Brain microvascular endothelial cell (primary cell): ENCODE measurements around the gene SEPTIN5.

ENCODE experiments used
- DNase-seq: peaks from one replicate; pipeline ENCODE4 v3.0.0-alpha.2; 2020
- H3K27ac ChIP-seq: fragments of 250-450 bp; sonication (Bioruptor Pico); 2 replicates; pipeline ENCODE4 v1.5.1; 2020; ENCODE audit warnings: mild to moderate bottlenecking, moderate library complexity
- H3K27me3 ChIP-seq: fragments of 250-450 bp; sonication (Bioruptor Pico); replicated peaks from 2 replicates; pipeline ENCODE4 v1.5.1; 2020; ENCODE audit warnings: mild to moderate bottlenecking
- H3K36me3 ChIP-seq: fragments of 250-450 bp; sonication (Bioruptor Pico); replicated peaks from 2 replicates; pipeline ENCODE4 v1.5.1; 2020; ENCODE audit warnings: mild to moderate bottlenecking
- H3K4me3 ChIP-seq: 2 replicates; pipeline ENCODE4 v1.5.1; 2011; ENCODE audit warnings: low read depth, mild to moderate bottlenecking, control low read depth, low read length, moderate library complexity
- CTCF ChIP-seq: IDR thresholded peaks from 2 replicates; pipeline ENCODE4 v1.5.1; 2011; ENCODE audit warnings: low read depth, mild to moderate bottlenecking, moderate library complexity, low read length, control low read depth, inconsistent platforms; ENCODE audit errors: missing control alignments
- in situ Hi-C: cut with HindIII; loops from 2 replicates; pipeline ENCODE4 v1.10.0; 2017; ENCODE audit warnings: low sequenced_read_pairs, low pct_ligation_motif_present

Gene SEPTIN5

GRCh38 chr22:19717181-19717580, 2.9 kb downstream of the SEPTIN5 start:
- no peaks in the 10 kb centered on the region for H3K27me3 ChIP-seq
- H3K36me3 ChIP-seq: peaks cover 11% of the 10 kb centered on the region
- no peak for DNase-seq
- no peak for TF ChIP-seq CTCF
- no peak overlapping the region for H3K27ac ChIP-seq
- in situ Hi-C loops: no loop called here
- H3K4me3 ChIP-seq: no peak overlapping the region

- Histone ChIP-seq H3K27me3 (no peaks in the 10 kb centered on the region), H3K4me3 (peak overlapping the region; percentile 55), H3K36me3 (peaks cover 18% of the 10 kb centered on the region), H3K27ac (no peak overlapping the region)
- in situ Hi-C loops: no loop called here
- TF ChIP-seq CTCF: peak; percentile 70
- DNase-seq: peak; percentile 43
These were observed 3.6 kb downstream of the SEPTIN5 start for GRCh38 chr22:19717691-19718455.

DNA sequence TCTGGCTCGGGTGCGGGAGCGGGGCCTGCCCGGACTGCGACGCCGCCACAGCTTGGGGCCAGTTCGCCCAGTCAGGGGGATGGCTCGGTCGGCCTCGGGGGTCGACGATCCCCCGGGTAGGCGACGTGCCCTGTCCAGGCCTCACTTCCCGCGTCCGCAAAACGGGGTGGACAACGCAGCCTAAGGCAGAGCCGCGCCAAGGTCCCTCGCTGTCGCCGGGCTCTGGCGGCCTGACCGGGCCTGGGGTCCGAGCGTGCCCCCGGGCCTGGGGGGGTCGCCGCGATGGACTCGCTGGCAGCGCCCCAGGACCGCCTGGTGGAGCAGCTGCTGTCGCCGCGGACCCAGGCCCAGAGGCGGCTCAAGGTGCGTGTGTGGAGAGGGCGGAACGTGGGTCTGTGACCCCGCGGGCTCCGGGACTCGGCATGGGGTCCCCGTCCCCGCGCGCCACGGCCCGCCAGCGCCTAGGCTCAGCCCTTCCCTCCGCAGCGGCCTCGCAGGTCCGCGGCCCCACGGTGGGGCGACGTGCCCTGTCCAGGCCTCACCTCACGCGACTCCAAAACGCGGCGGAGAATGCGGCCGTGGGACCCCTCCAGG, 4.2 kb downstream of the SEPTIN5 start:
- Histone ChIP-seq H3K27ac (no peak overlapping the region), H3K36me3 (peaks cover 18% of the 10 kb centered on the region), H3K4me3 (peak overlapping the region; percentile 55), H3K27me3 (no peaks in the 10 kb centered on the region)
- no peak for DNase-seq
- in situ Hi-C loops: no loop called here
- TF ChIP-seq CTCF: no peak

GRCh38 chr22:19719050-19719482, 4.8 kb downstream of the SEPTIN5 start:
- TF ChIP-seq CTCF: no peak
- DNase-seq: no peak
- Histone ChIP-seq H3K27ac (no peak overlapping the region), H3K4me3 (peak overlapping the region; percentile 55), H3K27me3 (no peaks in the 10 kb centered on the region), H3K36me3 (peaks cover 18% of the 10 kb centered on the region)
- in situ Hi-C loops: no loop called here

DNA sequence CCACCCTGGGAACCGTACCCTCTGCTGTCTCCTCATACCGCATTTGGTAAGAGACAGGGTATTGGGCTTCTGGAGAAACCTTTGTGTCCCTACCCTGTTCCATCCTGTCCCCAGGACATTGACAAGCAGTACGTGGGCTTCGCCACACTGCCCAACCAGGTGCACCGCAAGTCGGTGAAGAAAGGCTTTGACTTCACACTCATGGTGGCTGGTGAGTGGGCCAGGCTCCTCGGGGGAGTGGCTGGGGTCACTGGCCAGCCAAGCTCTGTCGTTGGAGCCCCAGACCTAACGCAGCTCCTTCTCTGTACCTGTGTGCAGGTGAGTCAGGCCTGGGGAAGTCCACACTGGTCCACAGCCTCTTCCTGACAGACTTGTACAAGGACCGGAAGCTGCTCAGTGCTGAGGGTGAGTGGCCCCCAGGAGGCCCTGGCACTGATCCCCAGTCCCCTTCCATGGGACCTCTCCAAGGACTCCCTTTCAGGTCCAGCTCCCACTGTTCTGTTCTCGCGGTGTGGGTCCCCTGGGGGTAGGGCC, 5.3 kb downstream of the SEPTIN5 start:
- in situ Hi-C loops: no loop called here
- Histone ChIP-seq H3K36me3 (peaks cover 18% of the 10 kb centered on the region), H3K27ac (no peak overlapping the region), H3K4me3 (no peak overlapping the region), H3K27me3 (no peaks in the 10 kb centered on the region)
- DNase-seq: no peak
- no peak for TF ChIP-seq CTCF
